Hepatocyte (in vitro differentiated cells): ENCODE results near the gene CCDC60. TPM values are rescaled to one million over a fixed set of nuclear protein-coding genes. Genes with fewer than 3 reads are reported as not detected.

Source experiments
- DNase-seq: peaks from one replicate; pipeline ENCODE4 v3.0.0-alpha.2; 2016; ENCODE audit warnings: low spot score
- H2AFZ ChIP-seq: fragments of 200-600 bp; sonication (generic); 2 replicates; pipeline ENCODE4 v1.6.0; 2016; ENCODE audit warnings: antibody characterized with exemption, mild to moderate bottlenecking
- H3K27ac ChIP-seq: fragments of 200-600 bp; sonication (generic); 2 replicates; pipeline ENCODE4 v1.5.1; 2016; ENCODE audit warnings: mild to moderate bottlenecking
- H3K27me3 ChIP-seq: fragments of 200-600 bp; sonication (generic); 2 replicates; pipeline ENCODE4 v1.6.1; 2016
- H3K36me3 ChIP-seq: fragments of 200-600 bp; sonication (generic); replicated peaks from 2 replicates; pipeline ENCODE4 v1.5.1; 2016; ENCODE audit warnings: low read depth; ENCODE audit not compliant: insufficient read depth
- H3K4me1 ChIP-seq: fragments of 200-600 bp; sonication (generic); 2 replicates; pipeline ENCODE4 v1.5.1; 2016; ENCODE audit warnings: mild to moderate bottlenecking, moderate library complexity; ENCODE audit not compliant: insufficient read depth
- H3K4me2 ChIP-seq: fragments of 200-600 bp; sonication (generic); 2 replicates; pipeline ENCODE4 v1.6.0; 2016
- H3K4me3 ChIP-seq: fragments of 200-600 bp; sonication (generic); 2 replicates; pipeline ENCODE4 v1.5.1; 2016; ENCODE audit warnings: mild to moderate bottlenecking
- H3K79me2 ChIP-seq: fragments of 200-600 bp; sonication (generic); 2 replicates; pipeline ENCODE4 v1.6.0; 2017; ENCODE audit warnings: mild to moderate bottlenecking
- H3K9me2 ChIP-seq: fragments of 200-600 bp; sonication (generic); replicated peaks from 2 replicates; pipeline ENCODE4 v1.6.0; 2017; ENCODE audit warnings: mild to moderate bottlenecking; ENCODE audit not compliant: insufficient read depth
- H3K9me3 ChIP-seq: fragments of 200-600 bp; sonication (generic); 2 replicates; pipeline ENCODE4 v1.5.1; 2016; ENCODE audit warnings: low read depth, mild to moderate bottlenecking
- H4K20me1 ChIP-seq: fragments of 200-600 bp; sonication (generic); 2 replicates; pipeline ENCODE4 v1.6.0; 2016; ENCODE audit warnings: mild to moderate bottlenecking; ENCODE audit not compliant: insufficient read depth, poor library complexity, severe bottlenecking
- EZH2 ChIP-seq: fragments of 200-600 bp; sonication (generic); IDR thresholded peaks from 2 replicates; pipeline ENCODE4 v1.6.1; 2016; ENCODE audit warnings: antibody characterized with exemption, mild to moderate bottlenecking, borderline replicate concordance
- EZH2phosphoT487 ChIP-seq: fragments of 200-600 bp; sonication (generic); IDR thresholded peaks from one replicate; pipeline ENCODE4 v1.6.1; 2018; ENCODE audit warnings: antibody characterized with exemption, mild to moderate bottlenecking, low read depth, moderate library complexity; ENCODE audit not compliant: unreplicated experiment, severe bottlenecking
- WGBS: methylation state at CpG from one replicate; pipeline ENCODE4 v1.1.6; 2016; ENCODE audit warnings: low lambda C conversion rate; ENCODE audit errors: missing lambda C conversion rate; 5-methylcytosine and 5-hydroxymethylcytosine counted together
- polyA plus RNA-seq: library from polyadenylated mRNA; unstranded; fragments of >200 nt; fragmentation: Nextera tagmentation; extraction: Ambion mirVana; gene quantifications from 2 replicates; pipeline ENCODE4 v1.2.1, GENCODE V29; 2016
- total RNA-seq: library from RNA; depleted of rRNA; stranded (reverse); fragments of >200 nt; gene quantifications from 2 replicates; pipeline ENCODE4 v1.2.3, GENCODE V29; 2014
- TF ChIP-seq, protein P1 (sequence below): fragments of 200-600 bp; sonication (generic); IDR thresholded peaks from 2 replicates; pipeline ENCODE4 v1.5.1; 2016; ENCODE audit warnings: antibody characterized with exemption, mild to moderate bottlenecking; ENCODE audit not compliant: poor library complexity

Gene CCDC60
- total and polyA plus RNA-seq, 2 experiments from 2014 or later: 0.47 TPM; not detected in 1

DNA sequence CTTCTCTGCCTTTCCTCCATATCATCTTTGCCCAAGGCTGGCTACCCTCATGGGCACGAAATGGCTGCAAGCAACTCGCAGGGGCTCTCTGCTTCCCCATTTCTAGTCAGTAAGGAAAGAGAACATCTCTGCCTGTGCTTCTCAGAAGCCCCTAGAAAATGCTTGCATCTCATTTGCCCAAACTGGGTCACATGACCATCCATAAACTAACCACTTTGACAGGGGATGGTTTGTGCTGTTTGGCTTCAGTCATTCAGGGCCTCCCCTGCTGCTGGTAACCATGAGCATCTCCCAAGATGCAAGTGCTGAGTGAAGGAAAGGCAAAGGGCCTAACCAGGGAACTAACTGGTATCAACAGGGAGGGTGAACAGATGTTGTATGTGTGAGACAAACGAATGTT lies 91.1 kb downstream of the CCDC60 start:
- DNase-seq: no peak
- no peaks in the 10 kb centered on the region for H3K36me3 ChIP-seq
- TF ChIP-seq EZH2phosphoT487 (no peak), EZH2 (no peak)
- TF ChIP-seq, protein P1, sequence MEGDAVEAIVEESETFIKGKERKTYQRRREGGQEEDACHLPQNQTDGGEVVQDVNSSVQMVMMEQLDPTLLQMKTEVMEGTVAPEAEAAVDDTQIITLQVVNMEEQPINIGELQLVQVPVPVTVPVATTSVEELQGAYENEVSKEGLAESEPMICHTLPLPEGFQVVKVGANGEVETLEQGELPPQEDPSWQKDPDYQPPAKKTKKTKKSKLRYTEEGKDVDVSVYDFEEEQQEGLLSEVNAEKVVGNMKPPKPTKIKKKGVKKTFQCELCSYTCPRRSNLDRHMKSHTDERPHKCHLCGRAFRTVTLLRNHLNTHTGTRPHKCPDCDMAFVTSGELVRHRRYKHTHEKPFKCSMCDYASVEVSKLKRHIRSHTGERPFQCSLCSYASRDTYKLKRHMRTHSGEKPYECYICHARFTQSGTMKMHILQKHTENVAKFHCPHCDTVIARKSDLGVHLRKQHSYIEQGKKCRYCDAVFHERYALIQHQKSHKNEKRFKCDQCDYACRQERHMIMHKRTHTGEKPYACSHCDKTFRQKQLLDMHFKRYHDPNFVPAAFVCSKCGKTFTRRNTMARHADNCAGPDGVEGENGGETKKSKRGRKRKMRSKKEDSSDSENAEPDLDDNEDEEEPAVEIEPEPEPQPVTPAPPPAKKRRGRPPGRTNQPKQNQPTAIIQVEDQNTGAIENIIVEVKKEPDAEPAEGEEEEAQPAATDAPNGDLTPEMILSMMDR: no peak
- H2AFZ ChIP-seq: no peak overlapping the region
- H3K27me3 ChIP-seq: no peaks in the 10 kb centered on the region
- H3K4me3 ChIP-seq: no peak overlapping the region
- no peaks in the 10 kb centered on the region for H4K20me1 ChIP-seq
- H3K79me2 ChIP-seq: no peaks in the 10 kb centered on the region
- H3K4me2 ChIP-seq: no peak overlapping the region
- H3K9me3 ChIP-seq: no peaks in the 10 kb centered on the region
- H3K4me1 ChIP-seq: no peaks in the 10 kb centered on the region
- no peaks in the 10 kb centered on the region for H3K9me2 ChIP-seq
- WGBS: 87% methylated on average over 3 of the region's 3 CpGs
- no peak overlapping the region for H3K27ac ChIP-seq

DNA sequence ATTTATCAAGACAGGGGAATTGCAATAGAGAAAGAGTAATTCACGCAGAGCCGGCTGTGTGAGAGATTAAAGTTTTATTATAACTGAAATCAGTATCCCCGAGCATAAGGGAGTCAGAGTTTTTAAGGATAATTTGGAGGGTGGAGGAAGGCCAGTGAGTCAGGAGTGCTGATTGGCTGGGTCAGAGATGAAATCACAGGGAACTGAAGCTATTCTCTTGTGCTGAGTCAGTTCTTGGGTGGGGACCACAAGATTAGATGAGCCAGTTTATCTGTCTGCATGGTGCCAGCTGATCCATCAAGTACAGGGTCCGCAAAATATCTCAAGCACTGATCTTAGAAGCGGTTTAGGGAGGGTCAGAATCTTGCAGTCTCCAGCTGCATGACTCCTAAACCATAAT lies 96.6 kb downstream of the CCDC60 start:
- H3K9me2 ChIP-seq: no peaks in the 10 kb centered on the region
- no peak overlapping the region for H2AFZ ChIP-seq
- no peaks in the 10 kb centered on the region for H3K79me2 ChIP-seq
- WGBS: 90% methylated on average over 5 of the region's 5 CpGs
- no peaks in the 10 kb centered on the region for H3K4me1 ChIP-seq
- no peak for TF ChIP-seq EZH2
- TF ChIP-seq, protein P1: no peak
- DNase-seq: no peak
- H3K4me2 ChIP-seq: no peak overlapping the region
- H3K9me3 ChIP-seq: no peaks in the 10 kb centered on the region
- H3K27me3 ChIP-seq: no peaks in the 10 kb centered on the region
- no peaks in the 10 kb centered on the region for H3K36me3 ChIP-seq
- no peak overlapping the region for H3K27ac ChIP-seq
- no peak overlapping the region for H3K4me3 ChIP-seq
- H4K20me1 ChIP-seq: no peaks in the 10 kb centered on the region

DNA sequence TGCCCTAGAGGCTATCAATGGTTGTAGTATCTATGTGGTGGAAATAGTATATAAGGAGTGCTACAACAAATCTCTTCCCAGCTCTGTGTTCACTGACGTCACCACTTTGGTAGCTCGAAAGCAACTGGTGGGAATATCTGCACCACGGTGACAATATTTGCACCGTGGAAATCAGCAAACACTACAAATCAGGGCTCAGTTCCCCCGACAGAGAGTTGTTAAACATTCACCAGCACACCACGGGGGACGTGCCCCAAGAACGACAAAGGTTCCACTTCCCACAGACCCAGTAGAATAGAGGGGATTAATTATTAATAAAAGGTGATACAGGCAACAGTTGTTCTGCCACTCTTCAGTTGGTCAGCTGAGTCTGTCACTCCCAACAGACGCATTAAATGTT lies 98.4 kb downstream of the CCDC60 start:
- WGBS: 58% methylated on average over 9 of the region's 9 CpGs
- peak; percentile 31 for DNase-seq

More for the DNA sequence above, 98.4 kb downstream of the CCDC60 start:
- no peak overlapping the region for H2AFZ ChIP-seq
- H3K79me2 ChIP-seq: no peaks in the 10 kb centered on the region
- no peaks in the 10 kb centered on the region for H3K4me1 ChIP-seq
- no peak overlapping the region for H3K27ac ChIP-seq
- no peak overlapping the region for H3K4me3 ChIP-seq
- TF ChIP-seq EZH2 (no peak), EZH2phosphoT487 (no peak)
- TF ChIP-seq, protein P1: no peak
- H3K36me3 ChIP-seq: no peaks in the 10 kb centered on the region
- H3K4me2 ChIP-seq: peak overlapping the region; percentile 17
- H3K9me2 ChIP-seq: no peaks in the 10 kb centered on the region
- no peaks in the 10 kb centered on the region for H3K9me3 ChIP-seq
- H3K27me3 ChIP-seq: no peaks in the 10 kb centered on the region
- no peaks in the 10 kb centered on the region for H4K20me1 ChIP-seq
